H1 (cell line): ENCODE data around the gene MSANTD2. TPM values are rescaled to one million over a fixed set of nuclear protein-coding genes. Genes with fewer than 3 reads are reported as not detected.
A peak's percentile ranks its signal among the peaks of the same experiment; 100 is the strongest.

Experiments
- EZH2 ChIP-seq: fragments of 200-600 bp; sonication (generic); IDR thresholded peaks from 2 replicates; pipeline ENCODE4 v1.7.1; 2012; ENCODE audit warnings: low read depth, mild to moderate bottlenecking, moderate library complexity, low read length, inconsistent platforms; ENCODE audit not compliant: severe bottlenecking
- TEAD4 ChIP-seq: IDR thresholded peaks from 2 replicates; pipeline ENCODE4 v1.6.1; 2012; ENCODE audit warnings: low read depth, low read length, inconsistent platforms, mixed read lengths
- polyA plus RNA-seq, 7 experiments: library from polyadenylated mRNA; depleted of rRNA in 3 of 7; stranded (reverse) in 5 of 7; unstranded in 2 of 7; fragments of >200 nt in 5 of 7; fragments of 200-250 nt in 2 of 7; gene quantifications; 1 replicate in 5 of 7; 2 replicates in 1 of 7; 4 replicates in 1 of 7; pipeline versions ENCODE4 v1.2.1 to v1.2.3, GENCODE V29; 2011 to 2013; ENCODE audit warnings: missing spikeins in 2 of 7, mixed read lengths in 2 of 7
- total RNA-seq: library from RNA; stranded (reverse); fragmentation: NEBNext Ultra II Directional; extraction: Animal tissue kit (Norgen Biotek cat#: 25700); gene quantifications from 2 replicates; pipeline ENCODE4 v1.2.1, GENCODE V29; 2021
- TF ChIP-seq, protein P1 (sequence below): fragments of 300-600 bp; sonication (generic); IDR thresholded peaks from 2 replicates; pipeline ENCODE4 v1.7.1; 2012; ENCODE audit warnings: low read length, moderate library complexity, mild to moderate bottlenecking, inconsistent platforms; ENCODE audit not compliant: insufficient replicate concordance

MSANTD2 gene
- total and polyA plus RNA-seq, 2 of the 8 experiments (the other 6 are each of a cell fraction or from before 2014, with no cell fraction given) = 8.2 to 15.9 TPM

- TF ChIP-seq, protein P1, sequence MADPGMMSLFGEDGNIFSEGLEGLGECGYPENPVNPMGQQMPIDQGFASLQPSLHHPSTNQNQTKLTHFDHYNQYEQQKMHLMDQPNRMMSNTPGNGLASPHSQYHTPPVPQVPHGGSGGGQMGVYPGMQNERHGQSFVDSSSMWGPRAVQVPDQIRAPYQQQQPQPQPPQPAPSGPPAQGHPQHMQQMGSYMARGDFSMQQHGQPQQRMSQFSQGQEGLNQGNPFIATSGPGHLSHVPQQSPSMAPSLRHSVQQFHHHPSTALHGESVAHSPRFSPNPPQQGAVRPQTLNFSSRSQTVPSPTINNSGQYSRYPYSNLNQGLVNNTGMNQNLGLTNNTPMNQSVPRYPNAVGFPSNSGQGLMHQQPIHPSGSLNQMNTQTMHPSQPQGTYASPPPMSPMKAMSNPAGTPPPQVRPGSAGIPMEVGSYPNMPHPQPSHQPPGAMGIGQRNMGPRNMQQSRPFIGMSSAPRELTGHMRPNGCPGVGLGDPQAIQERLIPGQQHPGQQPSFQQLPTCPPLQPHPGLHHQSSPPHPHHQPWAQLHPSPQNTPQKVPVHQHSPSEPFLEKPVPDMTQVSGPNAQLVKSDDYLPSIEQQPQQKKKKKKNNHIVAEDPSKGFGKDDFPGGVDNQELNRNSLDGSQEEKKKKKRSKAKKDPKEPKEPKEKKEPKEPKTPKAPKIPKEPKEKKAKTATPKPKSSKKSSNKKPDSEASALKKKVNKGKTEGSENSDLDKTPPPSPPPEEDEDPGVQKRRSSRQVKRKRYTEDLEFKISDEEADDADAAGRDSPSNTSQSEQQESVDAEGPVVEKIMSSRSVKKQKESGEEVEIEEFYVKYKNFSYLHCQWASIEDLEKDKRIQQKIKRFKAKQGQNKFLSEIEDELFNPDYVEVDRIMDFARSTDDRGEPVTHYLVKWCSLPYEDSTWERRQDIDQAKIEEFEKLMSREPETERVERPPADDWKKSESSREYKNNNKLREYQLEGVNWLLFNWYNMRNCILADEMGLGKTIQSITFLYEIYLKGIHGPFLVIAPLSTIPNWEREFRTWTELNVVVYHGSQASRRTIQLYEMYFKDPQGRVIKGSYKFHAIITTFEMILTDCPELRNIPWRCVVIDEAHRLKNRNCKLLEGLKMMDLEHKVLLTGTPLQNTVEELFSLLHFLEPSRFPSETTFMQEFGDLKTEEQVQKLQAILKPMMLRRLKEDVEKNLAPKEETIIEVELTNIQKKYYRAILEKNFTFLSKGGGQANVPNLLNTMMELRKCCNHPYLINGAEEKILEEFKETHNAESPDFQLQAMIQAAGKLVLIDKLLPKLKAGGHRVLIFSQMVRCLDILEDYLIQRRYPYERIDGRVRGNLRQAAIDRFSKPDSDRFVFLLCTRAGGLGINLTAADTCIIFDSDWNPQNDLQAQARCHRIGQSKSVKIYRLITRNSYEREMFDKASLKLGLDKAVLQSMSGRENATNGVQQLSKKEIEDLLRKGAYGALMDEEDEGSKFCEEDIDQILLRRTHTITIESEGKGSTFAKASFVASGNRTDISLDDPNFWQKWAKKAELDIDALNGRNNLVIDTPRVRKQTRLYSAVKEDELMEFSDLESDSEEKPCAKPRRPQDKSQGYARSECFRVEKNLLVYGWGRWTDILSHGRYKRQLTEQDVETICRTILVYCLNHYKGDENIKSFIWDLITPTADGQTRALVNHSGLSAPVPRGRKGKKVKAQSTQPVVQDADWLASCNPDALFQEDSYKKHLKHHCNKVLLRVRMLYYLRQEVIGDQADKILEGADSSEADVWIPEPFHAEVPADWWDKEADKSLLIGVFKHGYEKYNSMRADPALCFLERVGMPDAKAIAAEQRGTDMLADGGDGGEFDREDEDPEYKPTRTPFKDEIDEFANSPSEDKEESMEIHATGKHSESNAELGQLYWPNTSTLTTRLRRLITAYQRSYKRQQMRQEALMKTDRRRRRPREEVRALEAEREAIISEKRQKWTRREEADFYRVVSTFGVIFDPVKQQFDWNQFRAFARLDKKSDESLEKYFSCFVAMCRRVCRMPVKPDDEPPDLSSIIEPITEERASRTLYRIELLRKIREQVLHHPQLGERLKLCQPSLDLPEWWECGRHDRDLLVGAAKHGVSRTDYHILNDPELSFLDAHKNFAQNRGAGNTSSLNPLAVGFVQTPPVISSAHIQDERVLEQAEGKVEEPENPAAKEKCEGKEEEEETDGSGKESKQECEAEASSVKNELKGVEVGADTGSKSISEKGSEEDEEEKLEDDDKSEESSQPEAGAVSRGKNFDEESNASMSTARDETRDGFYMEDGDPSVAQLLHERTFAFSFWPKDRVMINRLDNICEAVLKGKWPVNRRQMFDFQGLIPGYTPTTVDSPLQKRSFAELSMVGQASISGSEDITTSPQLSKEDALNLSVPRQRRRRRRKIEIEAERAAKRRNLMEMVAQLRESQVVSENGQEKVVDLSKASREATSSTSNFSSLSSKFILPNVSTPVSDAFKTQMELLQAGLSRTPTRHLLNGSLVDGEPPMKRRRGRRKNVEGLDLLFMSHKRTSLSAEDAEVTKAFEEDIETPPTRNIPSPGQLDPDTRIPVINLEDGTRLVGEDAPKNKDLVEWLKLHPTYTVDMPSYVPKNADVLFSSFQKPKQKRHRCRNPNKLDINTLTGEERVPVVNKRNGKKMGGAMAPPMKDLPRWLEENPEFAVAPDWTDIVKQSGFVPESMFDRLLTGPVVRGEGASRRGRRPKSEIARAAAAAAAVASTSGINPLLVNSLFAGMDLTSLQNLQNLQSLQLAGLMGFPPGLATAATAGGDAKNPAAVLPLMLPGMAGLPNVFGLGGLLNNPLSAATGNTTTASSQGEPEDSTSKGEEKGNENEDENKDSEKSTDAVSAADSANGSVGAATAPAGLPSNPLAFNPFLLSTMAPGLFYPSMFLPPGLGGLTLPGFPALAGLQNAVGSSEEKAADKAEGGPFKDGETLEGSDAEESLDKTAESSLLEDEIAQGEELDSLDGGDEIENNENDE = no peak
- TF ChIP-seq TEAD4 = no peak
- TF ChIP-seq EZH2 = peak; percentile 95
These were observed 54.9 kb downstream of the MSANTD2 start (continued) for GRCh38 chr11:124745270-124745834.
